HG02588 (cell line): ENCODE measurements around the gene GKN1.
"Not testable (repeated sequence)": the region's sequence is repeated elsewhere in the genome, so short reads cannot be mapped to it uniquely, and the experiment has no call there.

Experiments
- ATAC-seq: cut with Tn5 transposase; IDR thresholded peaks from one replicate; pipeline ENCODE4 v1.9.1; 2021; ENCODE audit warnings: mild to moderate bottlenecking, moderate library complexity; ENCODE audit not compliant: unreplicated experiment

Gene GKN1

GRCh38 chr2:68974251-68974650 lies at the start of gene GKN1:
Gene GKN1, plus strand, starts transcription at chr2:68974636. Its CDS starts 42 bp downstream, at chr2:68974678.
- ATAC-seq: no peak

- ATAC-seq: peak; percentile 60
Observed at GRCh38 chr2:68925295-68925896, 49.0 kb upstream of the GKN1 start.

- no peak for ATAC-seq
Observed at GRCh38 chr2:68926796-68927195, 47.6 kb upstream of the GKN1 start.

GRCh38 chr2:68931149-68931711 lies 43.2 kb upstream of the GKN1 start:
- ATAC-seq: no peak

DNA sequence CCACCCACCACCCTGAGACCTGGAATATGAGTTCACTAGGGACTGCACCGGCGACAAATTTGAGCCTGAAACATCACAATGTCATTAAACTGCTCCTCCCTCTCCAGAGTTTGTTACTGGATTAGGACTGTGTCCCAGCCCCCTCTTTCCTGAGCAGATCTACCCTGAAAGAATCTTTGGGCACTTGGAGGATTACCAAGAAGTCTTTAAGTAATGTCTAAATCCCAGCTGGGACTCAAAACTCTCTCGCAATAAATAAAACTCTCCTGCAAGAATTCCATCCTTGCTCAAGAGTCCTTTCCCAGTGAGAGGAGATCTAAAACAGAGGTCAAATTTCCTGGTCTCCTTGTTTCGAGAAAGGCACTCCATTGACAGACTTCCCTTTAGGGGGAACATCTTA lies 42.6 kb upstream of the GKN1 start:
- no peak for ATAC-seq

GRCh38 chr2:68932402-68932801 lies 42.0 kb upstream of the GKN1 start:
- no peak for ATAC-seq

GRCh38 chr2:68934021-68934420 lies 40.4 kb upstream of the GKN1 start:
- ATAC-seq: no peak

- ATAC-seq: no peak
Observed at GRCh38 chr2:68935471-68935870, 39.0 kb upstream of the GKN1 start.

DNA sequence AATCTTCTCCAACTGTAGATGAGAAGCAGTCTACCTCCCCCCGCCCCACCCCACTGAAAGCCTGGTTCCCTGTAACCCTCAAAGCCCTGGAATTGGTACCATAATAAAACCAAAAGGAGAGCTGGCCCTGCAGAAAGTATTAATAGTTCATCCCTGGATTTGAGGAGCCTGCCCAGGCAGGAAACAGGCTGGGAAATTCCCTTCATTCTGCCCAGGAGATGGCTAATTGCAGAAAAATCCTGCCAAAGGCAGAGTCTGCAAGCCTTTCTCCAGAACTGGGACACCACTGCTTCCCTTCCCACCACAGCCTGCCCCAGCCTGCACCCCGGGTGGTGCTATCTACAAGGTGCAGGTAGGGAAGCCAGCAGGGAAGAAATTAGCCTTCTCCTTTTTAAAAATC lies 38.0 kb upstream of the GKN1 start:
- no peak for ATAC-seq

- ATAC-seq: no peak
Observed at GRCh38 chr2:68936889-68937288, 37.5 kb upstream of the GKN1 start.

DNA sequence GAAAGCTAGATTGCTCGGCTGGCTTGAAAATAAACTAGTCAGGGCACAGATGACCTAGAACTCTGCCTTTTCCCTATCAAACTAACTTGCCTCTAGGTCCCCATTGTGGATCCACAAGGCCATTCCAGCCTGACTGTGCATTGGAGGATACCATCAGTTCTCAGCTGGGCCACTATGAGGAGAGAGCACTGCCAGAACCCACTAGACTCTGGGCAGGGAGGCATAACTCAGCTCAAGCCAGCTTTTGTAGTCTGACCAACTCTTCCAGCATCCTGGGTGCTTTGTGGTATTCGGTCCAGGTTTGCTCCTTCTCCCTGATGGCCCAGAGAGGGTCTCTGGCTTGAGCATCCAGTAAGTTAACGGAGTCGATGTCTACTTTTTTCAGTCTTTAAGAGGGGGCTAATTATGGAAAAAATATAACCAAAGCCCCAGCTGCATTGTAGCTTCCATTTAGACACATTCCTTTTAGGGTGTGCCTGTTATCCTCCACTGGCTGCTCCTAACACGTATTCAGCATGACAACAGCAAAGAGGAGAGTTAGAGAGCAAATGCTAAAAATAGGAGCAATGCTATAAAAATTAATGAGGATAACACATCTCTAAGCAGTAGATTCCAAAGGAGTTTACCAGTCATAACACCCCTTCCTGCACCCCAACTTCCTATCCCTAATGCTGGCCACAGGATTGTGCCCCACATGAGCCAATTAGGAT lies 36.9 kb upstream of the GKN1 start:
- no peak for ATAC-seq

DNA sequence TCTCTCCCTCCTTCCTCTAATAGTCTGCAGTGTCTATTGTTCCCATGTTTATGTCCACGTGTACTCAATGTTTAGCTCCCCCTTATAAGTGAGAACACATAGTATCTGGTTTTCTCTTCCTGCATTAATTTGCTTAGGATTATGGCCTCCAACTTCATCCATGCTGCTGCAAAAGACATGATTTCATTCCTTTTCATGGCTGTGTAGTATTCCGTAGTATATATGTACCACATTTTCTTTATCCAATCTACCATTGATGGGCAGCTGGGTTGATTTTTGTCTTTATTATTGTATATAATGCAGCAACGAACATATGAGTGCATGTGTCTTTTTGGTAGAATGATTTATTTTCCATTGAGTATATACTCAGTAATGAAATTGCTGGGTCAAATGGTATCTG lies 35.5 kb upstream of the GKN1 start:
- ATAC-seq: no peak

DNA sequence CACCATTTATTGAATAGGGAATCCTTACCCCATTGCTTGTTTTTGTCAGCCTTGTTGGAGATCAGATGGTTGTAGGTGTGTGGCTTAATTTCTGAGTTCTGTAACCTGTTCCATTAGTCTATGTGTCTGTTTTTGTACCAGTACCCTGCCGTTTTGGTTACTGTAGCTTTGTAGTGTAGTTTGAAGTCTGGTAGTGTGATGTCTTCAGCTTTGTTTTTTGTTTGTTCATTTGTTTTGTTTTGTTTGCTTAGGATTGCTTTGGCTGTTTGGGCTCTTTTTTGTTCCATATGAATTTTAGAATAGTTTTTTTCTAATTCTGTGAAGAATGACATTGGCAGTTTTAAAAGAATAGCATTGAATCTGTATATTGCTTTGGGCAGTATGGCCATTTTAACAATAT lies 34.5 kb upstream of the GKN1 start:
- ATAC-seq: no peak

GRCh38 chr2:68940369-68940768 lies 34.1 kb upstream of the GKN1 start:
- ATAC-seq: no peak

- no peak for ATAC-seq
Observed at GRCh38 chr2:68942827-68943226, 31.6 kb upstream of the GKN1 start.

DNA sequence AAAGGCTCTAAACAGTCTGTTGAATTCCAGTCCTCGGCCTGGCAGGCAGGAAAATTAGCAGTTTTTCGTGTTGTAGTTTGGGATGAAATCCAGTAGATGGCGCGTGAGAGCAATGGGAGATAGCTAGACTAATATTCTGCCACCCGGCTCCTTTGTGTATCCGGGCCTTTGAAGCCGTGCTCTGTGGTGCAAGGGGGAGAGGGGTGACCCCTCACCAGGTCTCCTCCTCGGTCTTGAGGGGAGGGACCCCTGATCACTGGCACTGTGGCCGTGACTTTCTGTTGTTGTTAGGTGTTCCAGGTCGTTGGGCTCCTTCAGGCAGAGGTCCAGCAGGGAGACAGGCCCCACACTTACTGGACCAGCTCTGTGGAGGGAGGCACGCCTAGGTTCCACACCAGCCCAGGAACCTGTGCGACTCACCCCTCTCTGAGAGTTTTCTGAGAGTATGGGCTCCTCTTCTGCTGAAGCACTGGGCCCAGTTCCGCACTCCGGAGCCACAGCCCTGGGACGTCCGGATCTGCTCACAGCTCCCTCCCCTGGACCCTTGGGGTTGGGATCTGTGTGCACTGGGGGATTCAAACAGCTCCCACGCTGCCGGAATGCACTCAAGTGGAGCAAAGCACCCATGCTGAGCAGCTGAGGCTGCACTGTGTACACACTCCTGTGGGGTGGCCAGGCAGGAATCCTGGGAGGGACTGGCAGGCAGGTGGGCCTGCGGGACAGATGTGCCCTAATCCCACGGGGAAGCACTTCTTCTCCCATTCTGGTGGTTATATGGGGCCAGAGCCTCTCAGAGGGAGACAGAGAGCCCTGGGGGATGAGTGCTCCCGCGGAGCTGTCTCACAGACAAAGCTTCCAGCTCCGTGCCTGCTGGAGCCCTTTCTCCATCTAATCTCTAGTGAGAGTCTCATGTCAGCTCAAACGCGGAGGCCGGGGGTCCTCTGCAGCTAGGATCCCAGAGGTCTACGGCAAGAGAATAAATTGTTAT lies 30.6 kb upstream of the GKN1 start:
- no peak for ATAC-seq

GRCh38 chr2:68946117-68946516 lies 28.3 kb upstream of the GKN1 start:
- ATAC-seq: no peak

DNA sequence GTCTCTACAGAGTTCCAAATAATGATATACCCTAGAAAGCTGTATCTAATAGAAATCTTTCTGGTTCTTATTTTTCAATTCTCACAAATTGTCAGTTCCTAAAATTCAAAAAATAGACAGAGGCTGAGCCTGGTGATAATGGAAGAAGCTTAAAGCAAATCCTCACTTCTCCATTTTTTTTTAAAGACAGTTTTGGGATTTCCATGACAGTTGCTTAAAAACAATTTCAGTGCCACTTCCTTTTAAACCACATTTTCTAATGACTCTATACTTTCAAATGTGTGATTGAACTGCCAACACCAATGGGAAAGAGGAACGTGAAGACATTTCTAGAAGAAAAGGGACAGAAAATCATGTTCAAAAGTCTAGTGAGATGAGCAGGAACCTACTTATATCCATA lies 25.7 kb upstream of the GKN1 start:
- no peak for ATAC-seq

- no peak for ATAC-seq
Observed at GRCh38 chr2:68951899-68952298, 22.5 kb upstream of the GKN1 start.

DNA sequence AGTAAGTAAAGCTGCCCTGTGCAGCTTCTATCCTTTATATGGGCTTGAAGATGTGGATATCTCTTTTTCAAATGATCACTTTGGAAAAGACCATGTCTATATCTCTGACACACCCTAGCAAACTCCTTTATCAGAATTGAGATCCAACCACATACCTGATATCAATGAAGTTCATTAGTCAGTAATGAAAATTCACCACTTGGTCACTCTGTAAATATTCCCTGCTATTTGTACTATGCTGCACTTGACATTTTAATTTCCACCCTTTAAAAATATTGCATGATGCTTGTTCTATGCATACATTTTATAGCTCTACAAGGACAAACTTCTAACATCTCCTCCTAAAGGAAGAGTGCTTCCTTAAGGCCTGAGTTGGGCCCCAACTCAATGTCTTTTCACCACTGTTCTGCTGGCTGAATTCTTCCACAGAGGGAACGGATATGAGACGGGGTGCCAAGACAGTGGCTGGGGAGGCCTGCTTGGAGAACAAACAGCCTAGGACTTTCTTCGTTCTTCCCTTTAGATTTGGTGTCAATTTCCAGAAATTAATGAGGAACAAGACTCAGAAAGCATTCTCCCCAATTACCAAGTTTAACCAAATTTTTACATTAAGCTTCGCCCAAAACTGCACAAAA lies 21.4 kb upstream of the GKN1 start, which contains the start of gene GKN2:
Gene GKN2, minus strand, starts transcription at position 7 of the 635 bp plus-strand sequence. CDS start 32 bp downstream, outside the sequence.
- ATAC-seq: no peak

DNA sequence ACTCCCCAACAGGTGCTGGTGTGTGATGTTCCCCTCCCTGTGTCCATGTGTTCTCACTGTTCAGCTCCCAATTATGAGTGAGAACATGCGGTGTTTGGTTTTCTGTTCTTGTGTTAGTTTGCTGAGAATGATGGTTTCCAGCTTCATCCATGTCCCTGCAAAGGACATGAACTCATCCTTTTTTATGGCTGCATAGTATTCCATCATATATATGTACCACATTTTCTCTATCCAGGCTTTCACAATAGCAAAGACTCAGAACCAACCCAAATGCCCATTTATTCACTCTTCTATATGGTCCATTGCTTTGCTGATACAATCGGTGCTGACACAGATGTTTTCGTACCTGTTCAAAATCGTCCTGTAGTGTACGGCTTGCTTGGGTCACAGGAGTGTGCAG lies 19.0 kb upstream of the GKN1 start:
- not testable (repeated sequence) for ATAC-seq
